ENCODE measurements around the gene FRMPD4. TPM values are rescaled to one million over a fixed set of nuclear protein-coding genes. Genes with fewer than 3 reads are reported as not detected.

The FRMPD4 gene
- total RNA-seq, 4 donors from 2014 or later: 0.17 to 0.83 (median 0.46) TPM

- TF ChIP-seq POLR2AphosphoS5 (IDR thresholded peaks at IDR 0.05): no peak
- no peak for TF ChIP-seq EP300 (IDR thresholded peaks at IDR 0.05)
- TF ChIP-seq CTCF (IDR thresholded peaks at IDR 0.05): no peak
- no peak for TF ChIP-seq POLR2A (IDR thresholded peaks at IDR 0.05; ENCODE audit: low read depth)
- Histone ChIP-seq H3K4me1 (no peaks in the 10 kb centered on the region), H3K9me3 (no peaks in the 10 kb centered on the region), H3K36me3 (no peaks in the 10 kb centered on the region), H3K27me3 (no peaks in the 10 kb centered on the region), H3K4me3 (no peak overlapping the region), H3K27ac (replicated peaks in 1 of 4) (no peak overlapping the region)
- intact Hi-C loops (cut with DNase I): no loop called here
- no peak for DNase-seq (ENCODE audit: extremely low spot score)
- 67% methylated on average over 3 of the region's 3 CpGs for WGBS
Observed at GRCh38 chrX:12332786-12333347, 194.6 kb downstream of the FRMPD4 start.

GRCh38 chrX:12339921-12340320 lies 201.6 kb downstream of the FRMPD4 start:
- Histone ChIP-seq H3K9me3 (no peaks in the 10 kb centered on the region), H3K36me3 (no peaks in the 10 kb centered on the region), H3K27me3 (no peaks in the 10 kb centered on the region), H3K4me1 (no peaks in the 10 kb centered on the region), H3K4me3 (no peak overlapping the region), H3K27ac (replicated peaks in 1 of 4) (no peak overlapping the region)
- no peak for DNase-seq (ENCODE audit: extremely low spot score)
- intact Hi-C loops (cut with DNase I): no loop called here
- WGBS: 74% methylated on average over 2 of the region's 2 CpGs
- no peak for TF ChIP-seq POLR2AphosphoS5 (IDR thresholded peaks at IDR 0.05)
- TF ChIP-seq CTCF (IDR thresholded peaks at IDR 0.05): no peak
- no peak for TF ChIP-seq POLR2A (IDR thresholded peaks at IDR 0.05; ENCODE audit: low read depth)
- TF ChIP-seq EP300 (IDR thresholded peaks at IDR 0.05): no peak

- WGBS: 78% methylated on average over 2 of the region's 2 CpGs
- H3K27me3 ChIP-seq: no peaks in the 10 kb centered on the region
- H3K9me3 ChIP-seq: no peaks in the 10 kb centered on the region
- H3K4me3 ChIP-seq: no peak overlapping the region
- H3K36me3 ChIP-seq: no peaks in the 10 kb centered on the region
- H3K27ac ChIP-seq (replicated peaks in 1 of 4): no peak overlapping the region
- no peak for TF ChIP-seq POLR2AphosphoS5 (IDR thresholded peaks at IDR 0.05)
- no peak for TF ChIP-seq EP300 (IDR thresholded peaks at IDR 0.05)
- no peak for TF ChIP-seq CTCF (IDR thresholded peaks at IDR 0.05)
- TF ChIP-seq POLR2A (IDR thresholded peaks at IDR 0.05; ENCODE audit: low read depth): no peak
- no peak for DNase-seq (ENCODE audit: extremely low spot score)
- H3K4me1 ChIP-seq: no peaks in the 10 kb centered on the region
- intact Hi-C loops (cut with DNase I): no loop called here
Observed at GRCh38 chrX:12344954-12345353, 206.7 kb downstream of the FRMPD4 start.

GRCh38 chrX:12349201-12349600 lies 210.9 kb downstream of the FRMPD4 start:
- no peaks in the 10 kb centered on the region for H3K9me3 ChIP-seq
- DNase-seq (ENCODE audit: extremely low spot score): no peak
- intact Hi-C loops (cut with DNase I): no loop called here
- H3K4me1 ChIP-seq: no peaks in the 10 kb centered on the region
- no peak overlapping the region for H3K27ac ChIP-seq (replicated peaks in 1 of 4)
- no peaks in the 10 kb centered on the region for H3K27me3 ChIP-seq
- WGBS: 47% methylated on average over 8 of the region's 8 CpGs
- no peaks in the 10 kb centered on the region for H3K36me3 ChIP-seq
- TF ChIP-seq CTCF (IDR thresholded peaks at IDR 0.05) (no peak), EP300 (IDR thresholded peaks at IDR 0.05) (no peak), POLR2AphosphoS5 (IDR thresholded peaks at IDR 0.05) (no peak), POLR2A (IDR thresholded peaks at IDR 0.05; ENCODE audit: low read depth) (no peak)
- H3K4me3 ChIP-seq: no peak overlapping the region

GRCh38 chrX:12352922-12353321 lies 214.6 kb downstream of the FRMPD4 start:
- H3K9me3 ChIP-seq: no peaks in the 10 kb centered on the region
- no peaks in the 10 kb centered on the region for H3K4me1 ChIP-seq
- intact Hi-C loops (cut with DNase I): no loop called here
- H3K27me3 ChIP-seq: no peaks in the 10 kb centered on the region
- no peaks in the 10 kb centered on the region for H3K36me3 ChIP-seq
- no peak for TF ChIP-seq POLR2AphosphoS5 (IDR thresholded peaks at IDR 0.05)
- TF ChIP-seq POLR2A (IDR thresholded peaks at IDR 0.05; ENCODE audit: low read depth): no peak
- TF ChIP-seq CTCF (IDR thresholded peaks at IDR 0.05): no peak
- TF ChIP-seq EP300 (IDR thresholded peaks at IDR 0.05): no peak
- no peak for DNase-seq (ENCODE audit: extremely low spot score)
- WGBS: 81% methylated on average over 5 of the region's 5 CpGs
- H3K27ac ChIP-seq (replicated peaks in 1 of 4): no peak overlapping the region
- no peak overlapping the region for H3K4me3 ChIP-seq
